Right hindlimb (tissue), 1 donor: ENCODE data around the gene FAM161A.
"Not testable (repeated sequence)": the region's sequence is repeated elsewhere in the genome, so short reads cannot be mapped to it uniquely, and the experiment has no call there.

ENCODE experiments used
- DNase-seq: peaks from one replicate; pipeline ENCODE4 v3.0.0-alpha.2; 2018

FAM161A gene

DNA sequence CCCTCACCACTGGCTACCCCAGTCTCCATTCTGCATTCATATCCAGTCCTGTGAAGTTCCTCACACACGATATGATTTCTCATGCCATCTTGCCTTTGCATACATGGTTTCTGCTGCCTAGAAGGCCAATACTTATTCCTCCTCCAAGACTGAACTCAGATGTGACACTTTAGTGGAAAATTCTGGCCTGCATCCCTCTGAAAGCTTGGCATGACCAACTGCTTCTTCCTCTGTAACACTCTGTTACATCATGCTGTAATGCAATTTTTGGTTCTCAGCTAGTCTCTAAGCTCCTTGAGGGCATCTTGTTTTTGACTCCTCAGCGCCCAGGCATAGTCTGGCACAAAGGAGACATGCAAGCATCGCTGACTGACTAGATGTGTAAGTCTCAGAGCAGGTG, 12.6 kb downstream of the FAM161A start:
- DNase-seq = no peak

DNA sequence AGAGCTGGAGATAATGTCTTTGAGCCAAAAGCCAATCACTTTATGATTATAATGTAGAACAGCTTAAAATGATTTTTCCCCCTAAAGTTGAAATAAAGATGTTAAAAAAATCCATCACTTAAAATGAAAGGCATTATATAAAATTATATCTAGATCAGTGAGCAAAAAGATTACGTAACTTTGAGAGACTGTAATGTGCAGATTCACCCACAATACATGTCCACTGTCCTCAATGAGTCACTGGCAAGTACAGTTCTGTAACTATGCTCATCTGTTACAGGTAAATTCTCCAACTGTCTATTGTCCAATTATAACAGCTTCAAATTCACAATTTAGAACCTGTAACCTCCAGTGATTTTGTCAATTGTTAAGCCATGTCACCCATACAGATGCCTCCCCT, 19.0 kb downstream of the FAM161A start:
- no peak for DNase-seq

DNA sequence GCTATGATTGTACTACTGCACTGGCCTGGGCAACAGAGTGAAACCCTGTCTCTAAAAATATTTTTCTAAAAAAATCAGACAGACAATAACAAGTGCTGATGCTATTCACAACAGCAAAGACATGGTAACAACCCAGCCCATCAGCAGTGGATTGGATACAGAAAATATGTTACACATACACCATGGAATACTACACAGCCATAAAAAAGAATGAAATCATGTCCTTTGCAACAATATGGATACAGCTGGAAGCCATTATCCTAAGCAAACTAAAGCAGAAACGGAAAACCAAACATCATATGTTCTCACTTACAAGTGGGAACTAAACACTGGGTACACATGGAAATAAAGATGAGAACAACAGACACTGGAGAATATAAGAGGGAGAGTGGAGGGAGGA, 19.9 kb downstream of the FAM161A start:
- DNase-seq = no peak

DNA sequence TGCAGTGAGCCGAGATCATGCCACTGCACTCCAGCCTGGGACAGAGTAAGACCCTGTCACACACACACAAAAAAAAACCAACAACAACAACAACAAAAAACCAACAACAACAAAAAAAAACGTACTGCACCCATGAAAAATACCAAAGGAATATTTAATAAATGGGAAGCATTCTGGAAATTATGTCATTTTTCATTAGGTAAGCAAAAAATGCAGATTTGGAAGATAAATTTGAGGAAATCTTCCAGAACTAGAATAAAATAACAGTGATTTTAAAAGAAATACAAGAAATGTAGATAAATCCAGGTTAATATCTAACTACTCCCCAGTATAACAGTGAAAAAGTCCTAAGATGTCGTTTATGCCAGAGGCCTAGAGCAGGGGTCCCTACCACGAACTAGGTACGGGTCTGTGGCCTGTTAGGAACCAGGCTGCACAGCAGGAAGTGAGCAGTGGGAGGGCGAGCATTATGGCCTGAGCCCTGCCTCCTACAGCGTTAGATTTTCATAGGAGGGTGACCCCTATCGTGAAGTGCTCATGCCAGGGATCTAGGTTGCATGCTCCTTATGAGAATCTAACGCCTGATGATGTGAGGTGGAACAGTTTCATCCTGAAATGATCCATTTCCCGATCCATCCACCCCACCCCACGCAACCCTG, 21.5 kb downstream of the FAM161A start:
- DNase-seq = no peak

DNA sequence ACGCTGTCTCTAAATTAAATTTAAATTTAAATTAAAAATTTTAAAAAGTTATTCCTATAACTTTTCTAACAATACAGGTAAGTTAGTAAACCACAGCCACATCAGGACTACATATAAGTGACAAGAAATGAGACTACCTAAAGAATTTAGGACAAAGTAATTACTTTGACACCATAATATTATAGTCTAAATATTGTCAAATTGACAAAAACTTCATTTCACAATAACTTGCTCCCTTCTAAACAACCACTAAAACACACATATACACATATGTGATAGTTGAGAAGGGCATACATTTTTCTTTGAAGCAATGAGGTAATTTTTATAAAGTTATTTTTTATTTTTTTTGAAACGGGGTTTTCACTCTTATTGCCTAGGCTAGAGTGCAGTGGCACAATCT, 31.6 kb downstream of the FAM161A start:
- DNase-seq = no peak

DNA sequence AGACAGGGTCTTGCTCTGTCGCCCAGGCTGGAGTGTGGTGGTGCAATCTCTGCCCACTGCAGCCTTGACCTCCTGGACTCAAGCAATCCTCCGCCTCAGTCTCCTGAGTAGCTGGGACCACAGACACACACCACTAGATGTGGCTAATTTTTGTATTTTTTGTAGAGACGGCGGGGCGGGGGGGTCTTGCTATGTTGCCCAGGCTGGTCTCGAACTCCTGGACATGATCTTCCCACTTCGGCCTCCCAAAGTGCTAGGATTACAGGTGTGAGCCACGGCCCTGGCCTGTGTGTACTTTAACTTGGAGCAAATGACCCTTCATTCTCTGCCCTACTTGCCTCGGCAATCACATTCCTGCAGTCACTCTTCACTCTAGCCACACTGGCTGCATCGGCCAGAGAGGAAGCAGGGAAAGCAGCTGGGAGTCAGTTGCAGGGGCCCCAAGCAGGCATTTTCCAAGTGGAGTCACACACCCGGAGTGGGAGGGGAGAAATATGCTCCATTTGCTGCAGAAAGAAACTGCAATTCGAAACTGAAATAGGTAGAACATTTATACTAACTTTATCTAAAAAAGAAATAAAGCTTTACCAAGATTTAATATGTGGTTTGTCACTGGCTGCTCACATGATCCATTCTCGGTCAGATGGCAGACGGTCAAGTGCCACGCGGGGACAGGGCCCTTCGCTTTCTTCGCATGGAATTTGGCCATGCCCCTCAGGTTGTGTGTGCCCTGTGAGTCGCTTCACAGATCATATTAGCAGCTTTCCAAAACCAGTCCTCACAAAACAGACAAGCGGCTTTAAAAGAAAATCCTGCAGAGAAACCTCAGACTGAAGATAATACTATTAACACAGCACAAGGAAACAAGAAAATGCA, 37.1 kb downstream of the FAM161A start:
- DNase-seq = no peak

DNA sequence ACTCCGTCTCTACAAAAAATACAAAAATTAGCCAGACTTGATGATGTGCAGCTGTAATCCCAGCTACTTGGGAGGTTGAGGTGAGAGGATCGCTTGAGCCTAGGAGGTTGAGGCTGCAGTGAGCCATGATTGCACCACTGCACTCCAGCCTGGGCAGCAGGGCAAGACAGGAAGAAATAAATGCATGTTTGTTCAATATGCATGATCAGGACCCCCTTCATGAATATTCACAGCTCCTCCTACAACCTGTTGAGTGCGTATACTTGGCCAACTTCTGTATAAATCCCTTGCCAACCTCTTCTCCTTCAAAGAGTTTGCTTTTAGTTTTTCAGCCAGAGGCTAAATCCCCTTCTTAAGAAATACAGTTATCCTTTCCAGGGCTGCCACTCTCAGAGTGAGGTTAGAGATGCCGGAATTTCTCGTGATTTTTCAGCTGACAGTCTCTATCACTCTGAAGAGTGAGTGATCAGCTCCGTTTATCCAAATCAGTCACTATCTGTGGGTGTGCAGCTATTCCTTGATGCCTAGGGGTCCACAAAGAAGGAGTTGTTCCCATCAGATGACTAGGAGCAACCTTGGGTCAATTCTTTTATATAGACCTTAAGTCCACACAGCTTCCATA, 39.2 kb downstream of the FAM161A start:
- DNase-seq = no peak

DNA sequence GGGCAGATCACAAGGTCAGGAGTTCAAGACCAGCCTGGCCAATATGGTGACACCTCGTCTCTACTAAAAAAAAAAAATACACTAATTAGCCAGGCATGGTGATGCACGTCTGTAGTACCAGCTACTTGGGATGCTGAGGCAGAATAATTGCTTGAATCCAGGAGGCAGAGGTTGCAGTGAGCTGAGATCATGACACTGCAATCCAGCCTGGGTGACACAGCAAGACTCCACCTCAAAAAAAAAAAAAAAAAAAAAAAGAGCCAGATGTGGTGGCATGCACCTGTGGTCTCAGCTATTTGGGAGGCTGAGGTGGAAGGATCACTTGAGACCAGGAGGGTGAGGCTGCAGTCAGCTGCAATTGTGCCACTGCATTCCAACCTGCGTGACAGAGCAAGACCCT, 40.5 kb downstream of the FAM161A start:
- not testable (repeated sequence) for DNase-seq

DNA sequence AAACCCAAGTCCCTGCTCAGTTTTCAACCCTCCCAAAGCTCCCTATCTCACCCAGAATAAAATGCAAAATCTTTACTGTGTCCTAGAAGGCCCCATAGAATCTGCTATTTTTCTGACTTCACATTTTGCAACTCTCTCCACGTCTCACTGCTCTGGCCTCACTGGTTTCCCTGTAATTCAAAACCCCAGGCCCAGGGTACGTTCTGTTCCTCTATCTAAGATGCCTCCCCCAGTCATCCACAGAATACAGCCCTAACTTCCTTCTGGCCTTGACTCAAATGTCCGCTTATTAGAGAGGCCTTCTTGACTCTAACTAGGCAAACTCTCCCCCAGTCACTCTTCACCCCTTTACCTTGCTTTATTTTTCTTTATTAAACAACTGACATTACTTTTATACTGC, 42.0 kb downstream of the FAM161A start:
- DNase-seq = no peak

DNA sequence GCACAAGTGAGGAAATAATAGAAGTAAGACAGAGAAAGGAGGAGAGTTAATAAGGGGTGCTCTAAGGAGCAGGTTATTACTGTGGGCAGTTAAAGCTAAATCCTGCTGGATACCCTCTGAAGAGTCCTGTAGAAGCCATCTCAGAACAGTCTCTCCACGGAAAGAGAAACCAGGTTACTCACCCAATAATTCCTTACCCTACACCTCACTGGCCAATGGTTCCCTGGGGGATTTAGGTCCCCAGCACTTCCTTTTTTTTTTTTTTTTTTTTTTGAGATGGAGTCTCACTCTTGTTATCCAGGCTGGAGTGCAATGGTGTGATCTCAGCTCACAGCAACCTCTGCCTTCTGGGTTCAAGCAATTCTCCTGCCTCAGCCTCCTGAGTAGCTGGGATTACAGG, 43.7 kb downstream of the FAM161A start:
- DNase-seq = not testable (repeated sequence)

DNA sequence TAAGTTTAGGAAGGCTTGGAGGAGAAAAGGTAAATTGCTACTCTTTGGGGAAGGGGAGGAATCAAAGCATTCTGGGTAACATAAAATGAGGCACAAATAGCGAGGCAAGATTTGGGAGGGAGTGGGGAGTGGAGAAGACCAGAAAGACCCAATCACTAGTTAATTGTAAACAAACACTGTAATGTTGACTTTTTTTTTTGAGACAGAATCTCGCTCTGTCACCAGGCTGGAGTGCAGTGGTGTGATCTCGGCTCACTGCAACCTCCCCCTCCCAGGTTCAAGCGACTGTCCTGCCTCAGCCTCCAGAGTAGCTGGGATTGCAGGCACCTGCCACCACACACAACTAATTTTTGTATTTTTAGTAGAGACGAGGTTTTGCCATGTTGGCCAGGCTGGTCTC, 45.2 kb downstream of the FAM161A start:
- not testable (repeated sequence) for DNase-seq

DNA sequence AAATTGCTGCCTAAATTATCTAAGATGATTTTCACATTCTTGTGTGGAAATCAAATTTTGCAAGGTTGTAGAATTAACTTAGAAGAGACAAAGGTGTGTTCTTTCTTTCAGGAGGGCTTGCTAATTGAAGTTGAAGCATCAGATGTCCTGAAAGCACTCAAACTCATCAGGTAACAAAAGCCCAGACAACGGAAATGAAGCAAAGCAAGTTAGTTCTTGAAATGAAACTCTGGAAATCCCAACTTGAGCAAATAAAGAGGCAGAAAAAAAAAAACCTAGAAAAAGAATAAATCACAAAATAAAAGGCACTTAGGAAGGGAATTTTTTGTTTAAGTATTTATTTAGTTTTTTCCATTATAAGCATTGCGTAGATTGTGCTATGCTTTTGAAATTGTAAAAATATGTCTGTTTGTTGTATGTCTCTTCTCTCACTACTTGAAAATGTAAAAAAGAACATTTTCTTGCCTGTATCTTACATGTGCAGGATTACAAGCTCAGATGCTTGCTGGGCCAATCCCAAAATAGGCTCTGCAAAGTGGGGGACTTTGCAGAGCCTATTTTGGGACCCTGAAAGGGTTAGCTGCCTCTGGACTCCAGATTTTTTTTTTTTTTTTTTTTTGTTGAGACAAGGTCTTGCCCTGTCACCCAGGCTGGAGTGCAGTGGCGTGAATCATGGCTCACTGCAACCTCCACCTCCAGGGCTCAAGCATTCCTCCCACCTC, 46.7 kb downstream of the FAM161A start:
- no peak for DNase-seq

DNA sequence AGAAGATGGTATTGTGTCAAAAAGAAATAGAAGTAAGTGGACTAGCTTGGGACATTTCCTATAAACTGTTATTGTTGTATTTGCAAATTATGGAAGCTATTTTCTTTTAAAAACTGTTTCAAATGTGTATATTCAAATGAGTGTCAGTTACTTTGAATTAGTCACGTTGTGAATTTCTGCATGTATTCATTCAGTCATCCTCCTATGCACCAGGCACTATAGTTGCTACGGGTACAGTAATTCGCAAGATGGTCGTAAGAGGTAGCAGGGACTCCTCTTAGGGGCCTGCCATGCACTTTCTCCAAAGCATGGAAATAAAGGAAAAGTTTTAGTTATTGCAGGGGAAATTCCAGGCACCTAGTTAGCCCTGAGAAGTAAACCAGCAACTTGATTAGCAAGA, 51.3 kb downstream of the FAM161A start:
- no peak for DNase-seq

DNA sequence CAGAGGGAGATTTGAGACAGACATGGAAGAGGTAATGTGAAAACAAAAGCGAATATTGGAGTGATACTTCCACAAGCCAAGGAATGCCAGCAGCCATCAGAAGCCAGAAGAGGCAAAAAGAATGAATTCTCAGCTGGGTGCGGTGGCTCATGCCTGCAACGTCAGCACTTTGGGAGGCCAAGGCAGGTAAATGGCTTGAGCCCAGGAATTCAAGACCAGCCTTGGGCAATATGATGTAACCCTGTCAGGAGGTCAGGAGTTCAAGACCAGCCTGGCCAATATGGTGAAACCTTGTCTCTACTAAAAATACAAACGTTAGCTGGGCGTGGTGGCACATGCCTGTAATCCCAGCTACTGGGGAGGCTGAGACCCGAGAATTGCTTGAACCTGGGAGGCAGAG, 54.8 kb downstream of the FAM161A start:
- DNase-seq = no peak

DNA sequence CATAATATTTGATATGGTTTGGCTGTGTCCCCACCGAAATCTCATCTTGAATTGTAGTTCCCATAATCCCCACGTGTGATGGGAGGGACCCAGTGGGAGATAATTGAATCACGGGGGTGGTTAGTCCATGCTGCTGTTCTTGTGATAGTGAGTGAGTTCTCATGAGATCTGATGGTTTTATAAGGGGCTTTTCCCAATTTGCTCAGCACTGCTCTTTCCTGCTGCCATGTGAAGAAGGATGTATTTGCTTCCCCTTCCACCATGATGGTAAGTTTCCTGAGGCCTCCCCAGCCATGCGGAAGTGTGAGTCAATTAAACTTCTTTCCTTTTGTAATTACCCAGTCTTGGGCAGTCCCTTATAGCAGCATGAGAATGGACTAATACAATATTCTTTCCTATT, 56.4 kb downstream of the FAM161A start:
- not testable (repeated sequence) for DNase-seq

DNA sequence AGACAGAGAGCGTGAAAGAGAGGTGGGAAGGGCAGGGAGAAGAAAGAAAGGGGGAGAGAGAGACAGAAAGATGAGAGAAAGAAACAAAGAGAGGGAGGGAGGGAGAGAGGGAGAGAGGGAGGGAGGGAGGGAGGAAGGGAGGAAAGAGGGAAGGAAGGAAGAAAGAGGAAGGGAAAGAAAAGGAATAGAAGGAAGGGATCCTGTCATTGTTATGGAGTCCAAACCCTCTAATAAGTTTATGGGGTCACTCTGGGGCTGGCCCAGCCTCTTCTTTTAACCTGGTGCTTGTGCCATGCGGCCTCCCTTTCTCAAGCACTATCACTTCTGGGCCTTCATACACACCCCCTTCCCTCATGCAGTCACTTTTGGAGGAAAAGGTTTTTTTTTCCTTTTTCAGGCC, 58.5 kb downstream of the FAM161A start:
- DNase-seq = no peak

DNA sequence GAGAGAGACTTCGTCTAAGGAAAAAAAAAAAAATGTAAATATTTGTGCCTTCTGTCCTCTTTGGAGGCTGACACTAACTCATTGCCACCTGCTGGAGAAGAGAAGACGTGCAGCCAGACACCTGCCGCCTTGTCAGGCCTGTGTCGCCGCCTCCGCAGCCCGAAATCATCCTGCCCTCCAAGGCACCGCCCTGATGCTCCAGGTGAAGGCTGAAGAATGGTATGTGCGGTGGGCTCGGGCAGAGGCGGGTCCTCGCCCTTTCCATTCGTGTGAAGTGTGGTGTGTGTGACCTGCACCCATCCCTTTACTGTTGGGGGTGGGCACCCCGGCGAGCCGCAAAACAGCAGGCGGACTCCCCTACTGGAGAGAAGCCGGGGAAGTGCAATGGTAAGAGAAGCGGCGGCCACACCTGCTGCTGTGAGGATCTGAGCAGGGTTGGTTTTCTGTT, 60.4 kb downstream of the FAM161A start:
- DNase-seq = peak; percentile 29

DNA sequence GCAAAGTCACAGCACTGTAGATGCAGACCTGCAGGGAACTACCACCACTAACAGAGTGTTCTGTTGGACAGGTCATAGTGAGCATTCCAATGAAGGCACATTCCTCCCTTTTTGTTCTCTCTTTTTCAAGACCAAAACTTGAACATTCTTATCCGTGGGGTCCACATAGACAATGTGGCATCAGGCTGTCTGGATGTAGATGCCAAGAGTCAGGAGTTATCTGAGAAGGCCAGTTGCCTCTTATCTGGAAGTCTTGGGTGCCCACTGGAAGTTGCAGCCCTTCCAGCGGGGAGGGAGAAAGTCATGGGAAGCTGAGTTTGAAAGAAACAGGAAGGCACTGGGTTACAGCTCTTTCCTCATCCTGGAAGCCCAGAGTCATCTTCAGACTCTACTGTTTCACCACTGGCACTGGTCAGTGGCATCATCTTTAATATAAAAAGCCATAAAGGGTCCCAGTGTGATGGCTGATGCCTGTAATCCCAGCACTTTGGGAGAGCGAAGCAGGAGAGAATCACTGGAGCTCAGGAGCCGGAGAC, 61.4 kb downstream of the FAM161A start:
- no peak for DNase-seq

DNA sequence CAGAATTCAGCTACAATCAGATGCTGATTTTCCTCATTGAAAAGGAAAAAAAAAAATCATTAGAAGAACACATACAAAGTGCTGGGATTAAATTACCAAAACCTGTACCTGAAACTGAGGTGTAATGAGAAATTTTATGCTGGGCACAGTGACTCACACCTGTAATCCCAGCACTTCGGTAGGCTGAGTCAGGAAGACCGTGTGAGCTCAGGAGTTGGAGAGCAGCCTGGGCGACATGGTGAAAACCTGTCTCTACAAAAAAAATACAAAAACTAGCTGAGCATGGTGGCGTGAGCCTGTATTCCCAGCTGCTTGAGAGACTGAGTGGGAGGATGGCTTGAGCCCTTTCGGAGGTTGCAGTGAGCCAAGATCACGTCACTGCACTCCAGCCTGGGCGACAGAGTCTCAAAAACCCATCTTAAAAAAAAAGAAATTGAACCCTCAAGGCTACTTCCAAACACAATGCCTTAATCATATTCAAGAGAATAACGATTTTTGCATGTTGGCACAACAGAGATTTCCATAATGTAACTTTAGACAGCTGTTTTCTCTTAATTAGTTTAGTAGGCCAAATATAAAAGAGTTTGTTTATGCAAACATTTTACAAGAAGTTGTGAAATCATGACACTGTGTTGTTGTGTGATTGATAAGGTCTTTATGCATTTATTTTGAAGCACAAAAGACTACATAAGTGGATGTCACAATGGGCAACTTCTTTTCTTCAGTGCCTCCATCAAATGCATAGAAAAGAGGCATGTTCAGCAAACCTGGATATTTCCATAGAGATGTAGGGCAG, 63.9 kb downstream of the FAM161A start:
- no peak for DNase-seq

DNA sequence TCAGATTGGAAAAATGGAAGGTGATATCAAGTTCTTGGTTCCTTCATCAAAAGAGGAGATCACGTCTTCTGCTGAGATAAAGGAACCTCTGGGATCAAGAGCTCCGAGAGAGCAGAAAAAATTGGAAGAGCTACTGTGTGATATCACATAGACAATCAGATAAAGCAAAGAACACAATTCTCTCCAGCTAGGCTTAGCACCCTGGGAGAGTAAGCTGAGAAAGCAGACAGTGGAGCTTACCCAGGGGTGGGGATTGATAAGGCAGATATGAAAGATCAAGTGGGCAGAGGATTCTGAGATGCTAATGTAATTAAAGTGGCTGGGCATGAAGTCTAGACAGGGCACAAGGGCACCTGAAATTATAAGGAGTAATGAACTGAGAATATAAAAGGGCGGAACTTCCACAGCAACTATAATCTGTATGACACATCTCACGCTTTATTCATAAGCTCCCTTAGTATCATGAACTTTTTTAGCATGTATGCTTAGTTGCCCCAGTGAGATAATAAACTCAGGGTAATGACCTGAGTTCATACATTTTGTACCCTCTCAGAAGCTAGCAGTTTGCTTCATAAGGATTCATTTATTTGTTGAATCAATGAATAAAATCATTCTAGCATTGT, 65.8 kb downstream of the FAM161A start:
- DNase-seq = no peak

DNA sequence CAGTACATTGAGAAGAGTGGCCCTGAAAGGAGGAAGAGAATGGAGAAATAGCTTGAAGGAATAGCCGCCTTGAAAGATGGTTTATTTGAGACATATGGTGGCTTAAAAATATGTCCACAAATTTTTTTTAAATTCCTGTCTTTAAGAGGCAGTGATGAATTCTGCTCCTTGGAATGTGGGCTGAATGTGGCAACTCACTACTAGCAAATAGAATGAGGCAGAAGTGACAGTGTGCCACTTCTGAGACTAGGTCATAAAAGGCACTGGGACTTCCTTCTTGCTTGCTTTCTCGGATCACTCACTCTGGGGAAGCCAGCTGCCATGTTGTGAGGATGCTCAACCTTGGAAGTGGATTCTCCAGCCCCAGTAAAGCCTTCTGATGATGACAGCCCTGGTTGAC, 67.0 kb downstream of the FAM161A start:
- no peak for DNase-seq

DNA sequence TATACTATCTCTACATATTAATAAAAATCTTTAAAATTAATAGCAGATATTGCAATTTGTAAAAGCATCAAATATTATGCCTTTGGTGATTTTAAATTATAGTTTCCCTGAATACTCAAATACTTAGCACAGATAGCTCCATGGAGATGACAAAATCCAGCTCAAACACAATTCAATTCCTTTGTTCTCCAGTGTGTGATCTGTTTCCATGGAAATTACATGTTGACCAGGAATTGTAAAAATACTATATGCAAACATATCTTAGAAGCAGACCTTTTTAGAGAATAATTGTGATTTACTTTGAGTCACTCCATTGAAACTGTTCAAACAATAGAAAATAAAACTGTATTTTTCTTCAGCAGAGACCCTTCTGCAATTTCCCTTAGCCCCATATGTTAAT, 68.3 kb downstream of the FAM161A start:
- DNase-seq = no peak
